NCI-H2029 treated with DMSO at 0.1 percent for 48 hours (cell line): Measurements from ENCODE around the gene CORO2B.

Experiments
- DNase-seq: peaks from one replicate; lab custom pipeline; 2025; lab: John Stamatoyannopoulos, UW

The CORO2B gene

DNA sequence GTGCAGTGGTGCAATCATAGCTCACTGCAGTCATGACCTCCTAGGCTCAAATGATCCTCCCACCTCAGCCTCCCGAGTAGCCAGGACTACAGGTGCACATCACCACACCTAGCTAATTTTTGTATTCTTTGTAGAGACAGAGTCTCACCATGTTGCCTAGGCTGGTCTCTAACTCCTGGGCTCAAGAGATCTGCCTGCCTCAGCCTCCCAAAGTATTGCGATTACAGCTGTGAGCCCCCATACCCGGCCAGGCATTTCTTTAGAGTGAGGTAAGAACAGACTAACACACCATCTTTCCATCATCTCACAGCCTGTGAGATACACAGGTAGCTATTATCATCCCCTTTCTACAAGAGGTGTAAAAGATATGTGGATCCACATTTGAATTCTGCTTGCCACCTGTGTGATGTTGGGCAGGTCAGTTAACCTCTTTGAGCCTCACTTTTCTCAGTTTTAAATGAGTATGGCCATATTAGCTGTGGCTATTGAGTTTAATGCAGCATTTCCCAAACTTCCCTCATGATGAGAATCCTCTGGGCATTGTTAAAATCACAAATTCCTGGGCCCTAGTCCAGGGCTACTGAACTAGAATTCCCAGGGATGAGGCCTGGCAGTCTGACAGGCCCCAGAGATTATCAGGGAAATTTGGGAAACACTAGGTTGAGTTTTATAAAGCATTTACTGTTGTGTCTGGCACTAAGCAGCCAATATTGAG is 195.9 kb downstream of the CORO2B start:
- DNase-seq = no peak

- no peak for DNase-seq
Observed at GRCh38 chr15:68775236-68775577, 196.4 kb downstream of the CORO2B start.

GRCh38 chr15:68775671-68776476 is 197.1 kb downstream of the CORO2B start:
- DNase-seq = no peak

DNA sequence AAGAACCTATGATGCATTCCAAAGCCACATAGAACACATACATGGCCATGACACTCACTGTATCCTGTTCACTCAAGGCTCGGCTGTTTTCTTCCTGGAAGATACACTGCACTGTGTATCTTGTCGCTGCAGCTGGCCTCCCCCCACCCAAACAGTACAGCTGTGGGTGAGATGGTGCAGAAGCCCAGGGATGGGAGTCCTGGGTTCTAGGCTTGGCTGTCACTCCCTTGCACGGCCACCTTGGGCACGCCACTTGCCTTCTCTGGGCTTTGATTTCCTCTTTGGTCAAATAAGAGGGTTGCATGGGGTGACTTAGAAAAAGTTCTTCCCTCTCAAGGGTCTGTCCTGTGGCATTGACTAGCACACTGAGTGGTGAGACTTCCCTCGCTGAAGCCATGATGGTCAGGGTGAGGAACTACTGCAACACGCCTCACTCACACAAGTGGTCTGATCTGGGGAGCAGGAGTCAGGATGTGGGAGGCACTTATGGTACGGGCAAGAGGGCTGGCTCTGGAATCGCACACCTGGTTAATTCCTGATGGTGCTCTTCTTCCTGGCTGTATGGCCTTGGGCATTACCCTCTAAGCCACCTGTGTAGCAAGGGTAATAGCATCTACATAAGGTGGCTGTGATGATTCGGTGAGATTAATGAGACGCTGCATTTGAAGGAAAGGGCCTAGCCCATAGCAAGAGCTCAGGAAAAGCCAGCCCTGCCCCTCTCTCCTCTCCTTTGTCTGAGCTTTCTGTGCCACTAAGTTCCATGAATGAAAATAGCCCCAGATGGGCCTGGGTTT is 197.9 kb downstream of the CORO2B start:
- DNase-seq = no peak
